Measurements from ENCODE around the gene FXYD2. TPM values are rescaled to one million over a fixed set of nuclear protein-coding genes. Genes with fewer than 3 reads are reported as not detected.

The FXYD2 gene
- total and polyA plus RNA-seq, 12 donors, result 0.40 to 6.0 (median 1.8) TPM

GRCh38 chr11:117818041-117818873 is 6.3 kb downstream of the FXYD2 start:
- Histone ChIP-seq H3K27me3 (no peaks in the 10 kb centered on the region), H3K4me1 (peaks cover under 1 to 66% (median 34%) of the 10 kb centered on the region in 9 donors), H3K27ac (peak overlapping the region in 2 of 10 donors; percentile 65 to 80), H3K36me3 (no peaks in the 10 kb centered on the region), H3K4me3 (no peak overlapping the region), H3K9me3 (no peaks in the 10 kb centered on the region)
- 63% methylated on average over 9 of the region's 9 CpGs for WGBS, 2 donors
- DNase-seq, result no peak
- intact Hi-C loops (cut with DNase I), result loop anchor here in 8 of 10 donors (2.0 to 5.0 kb wide), 7 partner anchors 25 to 391 kb away; no protein-coding TSS in a partner anchor
- ATAC-seq, result peak in 2 of 8 donors; percentile 1 to 6
- TF ChIP-seq, protein P1, sequence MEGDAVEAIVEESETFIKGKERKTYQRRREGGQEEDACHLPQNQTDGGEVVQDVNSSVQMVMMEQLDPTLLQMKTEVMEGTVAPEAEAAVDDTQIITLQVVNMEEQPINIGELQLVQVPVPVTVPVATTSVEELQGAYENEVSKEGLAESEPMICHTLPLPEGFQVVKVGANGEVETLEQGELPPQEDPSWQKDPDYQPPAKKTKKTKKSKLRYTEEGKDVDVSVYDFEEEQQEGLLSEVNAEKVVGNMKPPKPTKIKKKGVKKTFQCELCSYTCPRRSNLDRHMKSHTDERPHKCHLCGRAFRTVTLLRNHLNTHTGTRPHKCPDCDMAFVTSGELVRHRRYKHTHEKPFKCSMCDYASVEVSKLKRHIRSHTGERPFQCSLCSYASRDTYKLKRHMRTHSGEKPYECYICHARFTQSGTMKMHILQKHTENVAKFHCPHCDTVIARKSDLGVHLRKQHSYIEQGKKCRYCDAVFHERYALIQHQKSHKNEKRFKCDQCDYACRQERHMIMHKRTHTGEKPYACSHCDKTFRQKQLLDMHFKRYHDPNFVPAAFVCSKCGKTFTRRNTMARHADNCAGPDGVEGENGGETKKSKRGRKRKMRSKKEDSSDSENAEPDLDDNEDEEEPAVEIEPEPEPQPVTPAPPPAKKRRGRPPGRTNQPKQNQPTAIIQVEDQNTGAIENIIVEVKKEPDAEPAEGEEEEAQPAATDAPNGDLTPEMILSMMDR (IDR thresholded peaks at IDR 0.05), result peak in 3 of 9 donors; percentile 5 to 40 (median 27)

DNA sequence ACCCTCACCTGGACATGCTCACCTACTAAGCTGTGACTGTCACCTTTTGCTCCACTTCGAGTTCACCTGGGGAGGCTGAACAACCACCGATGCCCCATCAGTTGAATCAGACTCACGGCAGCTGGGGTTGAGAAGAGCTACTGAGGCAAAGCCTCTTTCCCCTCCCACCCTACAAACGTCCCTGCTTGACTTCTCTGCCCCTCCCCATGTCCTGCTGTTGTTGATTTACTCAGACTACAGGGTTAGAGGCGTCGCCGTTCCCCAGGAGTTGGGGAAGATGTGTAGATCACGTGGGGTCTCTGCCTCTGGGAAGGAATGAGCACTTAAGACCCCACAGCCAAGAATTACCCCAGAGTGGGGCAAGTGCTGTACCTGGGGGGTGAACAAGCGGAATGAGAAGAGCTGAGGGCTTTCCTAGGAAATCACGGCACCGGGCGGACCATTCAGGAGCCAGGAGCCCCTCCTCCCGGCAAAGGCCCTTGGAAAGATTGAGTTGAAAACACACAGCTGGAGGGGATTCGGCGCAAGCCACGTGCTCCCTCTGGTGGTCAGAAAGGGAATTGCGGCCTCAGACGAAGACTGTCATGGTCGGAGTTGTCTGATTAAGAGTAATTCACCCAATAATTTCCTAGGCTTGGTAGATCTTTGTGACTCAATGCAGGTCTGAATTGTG is 7.0 kb downstream of the FXYD2 start:
- DNase-seq, result peak; percentile 82 to 83
- no peaks in the 10 kb centered on the region for H3K27me3 ChIP-seq
- WGBS, 2 donors, result 17 to 18% methylated on average over 19 of the region's 19 CpGs
- peak; percentile 58 to 78 (median 70) for ATAC-seq
- no peaks in the 10 kb centered on the region for H3K36me3 ChIP-seq
- H3K27ac ChIP-seq, result peak overlapping the region in 7 of 10 donors; percentile 31 to 80 (median 65)
- TF ChIP-seq, protein P1 (IDR thresholded peaks at IDR 0.05), result peak; percentile 96 to 100 (median 99)
- H3K9me3 ChIP-seq, result no peaks in the 10 kb centered on the region
- H3K4me1 ChIP-seq, result peaks cover 0 to 58% (median 27%) of the 10 kb centered on the region in 9 donors
- intact Hi-C loops (cut with DNase I), result loop anchor here in 8 of 10 donors (2.0 to 5.0 kb wide), 7 partner anchors 25 to 390 kb away; no protein-coding TSS in a partner anchor
- H3K4me3 ChIP-seq, result peak overlapping the region in 3 of 10 donors; percentile 22 to 36 (median 34)

GRCh38 chr11:117816846-117817367 is 7.6 kb downstream of the FXYD2 start:
- TF ChIP-seq, protein P1 (IDR thresholded peaks at IDR 0.05), result no peak
- WGBS, 2 donors, result 78 to 81% methylated on average over 5 of the region's 5 CpGs
- peaks cover 0 to 53% (median 25%) of the 10 kb centered on the region in 9 donors for H3K4me1 ChIP-seq
- H3K9me3 ChIP-seq, result no peaks in the 10 kb centered on the region
- peak overlapping the region in 7 of 10 donors; percentile 31 to 80 (median 65) for H3K27ac ChIP-seq
- ATAC-seq (peak in 3 of 8 donors; percentile 10 to 24 (median 13)), DNase-seq (no peak)
- H3K27me3 ChIP-seq, result no peaks in the 10 kb centered on the region
- peak overlapping the region in 3 of 10 donors; percentile 22 to 36 (median 34) for H3K4me3 ChIP-seq
- no peaks in the 10 kb centered on the region for H3K36me3 ChIP-seq
- intact Hi-C loops (cut with DNase I), result loop anchor here in 7 of 10 donors (5.0 kb wide), 4 partner anchors 230 to 390 kb away; no protein-coding TSS in a partner anchor
